Colonic mucosa (tissue), 4 donors: ENCODE data around the gene MAN2A2. TPM values are rescaled to one million over a fixed set of nuclear protein-coding genes. Genes with fewer than 3 reads are reported as not detected.

Experiments used
- DNase-seq: peaks from one replicate; pipeline ENCODE4 v3.0.0-alpha.2; 2020
- H3K27ac ChIP-seq: fragments of 200-600 bp; one replicate; pipeline ENCODE4 v1.8.0; 2021
- H3K27me3 ChIP-seq: fragments of 200-600 bp; one replicate; pipeline ENCODE4 v1.8.0; 2021
- H3K36me3 ChIP-seq: fragments of 200-600 bp; one replicate; pipeline ENCODE4 v1.8.0; 2021
- H3K4me1 ChIP-seq: fragments of 200-600 bp; one replicate; pipeline ENCODE4 v1.8.0; 2021; ENCODE audit warnings: mild to moderate bottlenecking
- H3K4me3 ChIP-seq: fragments of 200-600 bp; one replicate; pipeline ENCODE4 v1.8.0; 2021
- H3K9ac ChIP-seq, 2 donors: one replicate each; pipeline ENCODE4 v1.7.0; 2013; ENCODE audit warnings: control low read depth in 2 of 2, low read depth in 2 of 2, low read length in 2 of 2
- H3K9me3 ChIP-seq: fragments of 200-600 bp; one replicate; pipeline ENCODE4 v1.8.0; 2021
- intact Hi-C: fragments of 100-400 bp; cut with DNase I; formaldehyde crosslinking; loops from one replicate; pipeline ENCODE4 v1.14.1; 2022
- total RNA-seq, 2 donors: library from RNA; stranded (reverse); fragmentation: NEBNext Ultra II Directional in 1 of 2; extraction: Animal tissue kit (Norgen Biotek cat#: 25700) in 1 of 2; gene quantifications; one replicate each; pipeline ENCODE4 v1.2.1, GENCODE V29; 2021
- TF ChIP-seq, protein P1 (sequence below): fragments of 200-600 bp; IDR thresholded peaks from one replicate; pipeline ENCODE4 v1.8.0; 2022; ENCODE audit warnings: antibody characterized with exemption, mild to moderate bottlenecking
- donor health status: healthy.
- donor health status: DM: no; HTN: no; CAD: no.
- donor health status: DM: no; HTN: no; CAD: no.

Gene MAN2A2
- total RNA-seq, 2 donors from 2014 or later, result 34.2 to 66.4 TPM

DNA sequence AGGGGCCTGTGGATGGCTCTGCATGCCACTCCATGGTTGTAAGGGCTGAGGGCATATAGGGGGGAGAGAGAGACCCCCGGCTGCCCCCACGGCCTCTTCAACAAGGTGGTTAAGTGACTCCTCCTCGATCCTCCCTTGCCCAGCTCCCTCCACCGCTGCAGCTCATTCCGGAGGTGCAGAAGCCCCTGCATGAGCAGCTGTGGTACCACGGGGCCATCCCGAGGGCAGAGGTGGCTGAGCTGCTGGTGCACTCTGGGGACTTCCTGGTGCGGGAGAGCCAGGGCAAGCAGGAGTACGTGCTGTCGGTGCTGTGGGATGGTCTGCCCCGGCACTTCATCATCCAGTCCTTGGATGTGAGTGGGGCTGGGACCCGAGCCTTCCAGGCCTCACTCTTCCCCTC is 12.3 kb upstream of the MAN2A2 start:
- Histone ChIP-seq H3K4me1 (no peaks in the 10 kb centered on the region), H3K27me3 (no peaks in the 10 kb centered on the region), H3K36me3 (no peaks in the 10 kb centered on the region), H3K9me3 (no peaks in the 10 kb centered on the region), H3K9ac (no peak overlapping the region), H3K27ac (no peak overlapping the region), H3K4me3 (no peak overlapping the region)
- TF ChIP-seq, protein P1, sequence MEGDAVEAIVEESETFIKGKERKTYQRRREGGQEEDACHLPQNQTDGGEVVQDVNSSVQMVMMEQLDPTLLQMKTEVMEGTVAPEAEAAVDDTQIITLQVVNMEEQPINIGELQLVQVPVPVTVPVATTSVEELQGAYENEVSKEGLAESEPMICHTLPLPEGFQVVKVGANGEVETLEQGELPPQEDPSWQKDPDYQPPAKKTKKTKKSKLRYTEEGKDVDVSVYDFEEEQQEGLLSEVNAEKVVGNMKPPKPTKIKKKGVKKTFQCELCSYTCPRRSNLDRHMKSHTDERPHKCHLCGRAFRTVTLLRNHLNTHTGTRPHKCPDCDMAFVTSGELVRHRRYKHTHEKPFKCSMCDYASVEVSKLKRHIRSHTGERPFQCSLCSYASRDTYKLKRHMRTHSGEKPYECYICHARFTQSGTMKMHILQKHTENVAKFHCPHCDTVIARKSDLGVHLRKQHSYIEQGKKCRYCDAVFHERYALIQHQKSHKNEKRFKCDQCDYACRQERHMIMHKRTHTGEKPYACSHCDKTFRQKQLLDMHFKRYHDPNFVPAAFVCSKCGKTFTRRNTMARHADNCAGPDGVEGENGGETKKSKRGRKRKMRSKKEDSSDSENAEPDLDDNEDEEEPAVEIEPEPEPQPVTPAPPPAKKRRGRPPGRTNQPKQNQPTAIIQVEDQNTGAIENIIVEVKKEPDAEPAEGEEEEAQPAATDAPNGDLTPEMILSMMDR, result no peak
- DNase-seq, result no peak
- intact Hi-C loops, result no loop called here

DNA sequence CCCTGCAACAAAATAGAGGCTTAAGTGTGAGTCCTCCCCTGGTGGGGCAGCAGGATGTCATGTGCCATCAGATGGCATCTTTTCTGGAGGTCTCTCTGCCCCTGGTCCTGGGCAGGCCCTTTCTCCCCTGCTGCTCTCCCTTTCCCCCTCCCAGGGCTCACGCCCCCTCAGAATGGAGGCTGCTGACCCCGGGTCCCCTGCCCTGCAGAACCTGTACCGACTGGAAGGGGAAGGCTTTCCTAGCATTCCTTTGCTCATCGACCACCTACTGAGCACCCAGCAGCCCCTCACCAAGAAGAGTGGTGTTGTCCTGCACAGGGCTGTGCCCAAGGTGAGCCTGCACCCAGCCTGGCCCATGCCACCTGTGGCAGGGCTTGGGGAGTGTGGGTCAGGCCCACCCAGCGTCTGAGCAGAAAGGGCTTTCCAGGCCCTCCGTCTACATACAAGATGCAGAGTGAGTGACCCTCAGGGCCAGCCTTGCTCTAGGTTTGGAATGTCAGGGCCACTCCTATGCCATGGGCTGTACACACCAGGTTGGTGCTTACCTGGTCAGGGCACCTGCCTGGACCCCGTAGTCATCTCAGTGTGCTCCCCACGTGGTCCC is 11.7 kb upstream of the MAN2A2 start:
- H3K4me3 ChIP-seq, result no peak overlapping the region
- no peaks in the 10 kb centered on the region for H3K36me3 ChIP-seq
- no peaks in the 10 kb centered on the region for H3K27me3 ChIP-seq
- H3K27ac ChIP-seq, result no peak overlapping the region
- DNase-seq, result no peak
- H3K9ac ChIP-seq, result no peak overlapping the region
- intact Hi-C loops, result no loop called here
- TF ChIP-seq, protein P1, result no peak
- H3K4me1 ChIP-seq, result no peaks in the 10 kb centered on the region
- no peaks in the 10 kb centered on the region for H3K9me3 ChIP-seq

DNA sequence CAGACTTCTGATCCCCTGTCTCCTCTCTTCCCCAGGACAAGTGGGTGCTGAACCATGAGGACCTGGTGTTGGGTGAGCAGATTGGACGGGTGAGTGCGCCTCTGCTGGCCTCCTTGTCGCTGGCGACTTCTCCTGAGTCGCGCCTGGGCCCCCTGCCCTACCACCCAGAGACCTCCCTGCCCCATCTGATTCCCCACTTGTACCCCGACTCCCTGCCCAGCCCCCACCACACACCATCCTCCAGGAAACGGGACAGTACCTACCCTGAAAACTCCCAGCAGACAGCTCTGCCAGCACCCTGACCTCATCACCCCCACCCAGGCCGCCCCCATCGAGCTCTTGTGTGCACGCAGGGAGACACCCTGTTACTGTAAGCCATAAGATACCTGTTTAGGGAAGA is 11.1 kb upstream of the MAN2A2 start:
- Histone ChIP-seq H3K36me3 (no peaks in the 10 kb centered on the region), H3K4me3 (no peak overlapping the region)
- intact Hi-C loops, result no loop called here

DNA sequence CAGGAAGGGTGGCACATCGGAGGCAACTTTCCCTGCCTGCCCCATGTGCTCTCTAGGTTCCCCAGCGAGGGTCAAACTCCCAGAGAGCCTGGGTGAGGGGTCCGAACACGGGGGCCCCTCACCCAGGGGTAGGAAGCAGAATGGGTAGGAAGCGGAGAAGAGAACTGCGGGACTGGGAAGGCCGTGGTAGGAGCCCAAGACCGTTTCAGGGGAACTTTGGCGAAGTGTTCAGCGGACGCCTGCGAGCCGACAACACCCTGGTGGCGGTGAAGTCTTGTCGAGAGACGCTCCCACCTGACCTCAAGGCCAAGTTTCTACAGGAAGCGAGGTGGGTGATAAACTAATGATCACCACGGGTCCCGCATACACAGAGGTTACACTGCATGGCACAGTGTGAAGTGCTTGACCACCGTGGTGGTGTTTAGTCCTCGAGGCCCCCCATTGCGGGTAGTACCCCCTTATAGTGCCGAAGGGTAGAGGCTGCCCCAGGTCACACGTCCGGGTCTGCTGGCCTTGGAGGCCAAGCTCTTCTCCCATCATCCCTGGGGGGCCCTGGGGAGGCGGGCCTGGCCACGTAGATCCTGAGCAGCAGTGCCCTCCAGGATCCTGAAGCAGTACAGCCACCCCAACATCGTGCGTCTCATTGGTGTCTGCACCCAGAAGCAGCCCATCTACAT is 10.5 kb upstream of the MAN2A2 start:
- no peaks in the 10 kb centered on the region for H3K36me3 ChIP-seq
- intact Hi-C loops, result no loop called here

More for the DNA sequence above, 11.1 kb upstream of the MAN2A2 start:
- H3K27me3 ChIP-seq, result no peaks in the 10 kb centered on the region
- TF ChIP-seq, protein P1, result no peak
- no peak for DNase-seq
- H3K9me3 ChIP-seq, result no peaks in the 10 kb centered on the region
- H3K27ac ChIP-seq, result no peak overlapping the region
- H3K4me1 ChIP-seq, result no peaks in the 10 kb centered on the region
- no peak overlapping the region for H3K9ac ChIP-seq

DNA sequence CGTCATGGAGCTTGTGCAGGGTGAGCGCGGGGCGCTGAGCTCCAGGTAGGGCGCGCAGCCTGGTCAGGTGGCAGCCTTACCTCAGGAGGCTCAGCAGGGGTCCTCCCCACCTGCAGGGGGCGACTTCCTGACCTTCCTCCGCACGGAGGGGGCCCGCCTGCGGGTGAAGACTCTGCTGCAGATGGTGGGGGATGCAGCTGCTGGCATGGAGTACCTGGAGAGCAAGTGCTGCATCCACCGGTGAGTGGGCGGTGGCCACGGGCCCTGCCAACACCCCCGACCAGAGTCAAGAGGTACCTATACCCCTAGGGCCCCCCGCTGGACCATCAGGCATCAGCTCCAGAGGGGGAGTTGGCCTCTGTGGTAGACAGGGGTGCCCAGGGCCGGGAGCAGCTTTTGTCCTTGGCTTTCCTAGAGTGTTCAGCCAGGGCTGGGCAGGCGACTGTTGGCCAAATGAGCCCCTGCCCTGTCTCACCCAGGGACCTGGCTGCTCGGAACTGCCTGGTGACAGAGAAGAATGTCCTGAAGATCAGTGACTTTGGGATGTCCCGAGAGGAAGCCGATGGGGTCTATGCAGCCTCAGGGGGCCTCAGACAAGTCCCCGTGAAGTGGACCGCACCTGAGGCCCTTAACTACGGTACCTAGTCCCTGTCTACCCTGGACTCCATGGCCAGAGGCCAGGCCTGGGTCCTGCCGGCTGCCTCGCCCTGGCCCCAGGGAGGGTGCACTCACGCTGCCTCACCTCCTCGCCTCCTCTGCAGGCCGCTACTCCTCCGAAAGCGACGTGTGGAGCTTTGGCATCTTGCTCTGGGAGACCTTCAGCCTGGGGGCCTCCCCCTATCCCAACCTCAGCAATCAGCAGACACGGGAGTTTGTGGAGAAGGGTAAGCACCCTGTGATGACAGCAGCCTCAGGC is 9.7 kb upstream of the MAN2A2 start:
- DNase-seq, result no peak
- Histone ChIP-seq H3K27me3 (no peaks in the 10 kb centered on the region), H3K36me3 (no peaks in the 10 kb centered on the region), H3K4me1 (no peaks in the 10 kb centered on the region), H3K4me3 (no peak overlapping the region), H3K27ac (no peak overlapping the region), H3K9me3 (no peaks in the 10 kb centered on the region), H3K9ac (no peak overlapping the region)
- intact Hi-C loops, result no loop called here
- TF ChIP-seq, protein P1, result no peak

More for the DNA sequence above, 10.5 kb upstream of the MAN2A2 start:
- TF ChIP-seq, protein P1, result no peak
- no peaks in the 10 kb centered on the region for H3K9me3 ChIP-seq
- H3K9ac ChIP-seq, result no peak overlapping the region
- no peak overlapping the region for H3K27ac ChIP-seq
- no peak for DNase-seq
- no peaks in the 10 kb centered on the region for H3K27me3 ChIP-seq
- H3K4me3 ChIP-seq, result no peak overlapping the region
- no peaks in the 10 kb centered on the region for H3K4me1 ChIP-seq
